HuH-7.5 (cell line): Measurements from ENCODE around the gene SPOUT1.
"Not testable (repeated sequence)": the region's sequence is repeated elsewhere in the genome, so short reads cannot be mapped to it uniquely, and the experiment has no call there.

ENCODE experiments used
- DNase-seq: peaks from one replicate; pipeline ENCODE4 v3.0.0; 2011; ENCODE audit warnings: low spot score

The SPOUT1 gene

DNA sequence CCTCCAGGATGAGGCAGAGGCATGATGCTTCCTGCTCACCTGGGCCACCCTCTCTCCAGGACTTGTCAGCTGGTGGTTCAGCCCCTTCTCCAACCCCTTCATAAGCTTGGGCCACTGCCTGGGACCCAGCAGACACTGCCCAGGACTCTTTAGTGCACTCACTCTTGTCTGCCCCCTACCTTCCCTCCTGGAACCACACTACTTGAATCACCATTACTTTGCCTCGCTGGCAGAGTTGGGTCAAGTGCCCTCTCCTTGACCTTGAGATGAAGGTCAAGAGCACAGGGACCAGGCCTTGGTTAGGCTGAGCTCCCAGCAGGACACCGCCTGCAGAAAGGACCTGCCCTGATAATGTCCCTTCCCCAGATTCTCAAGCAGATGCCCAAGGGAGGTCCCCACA is 19.8 kb downstream of the SPOUT1 start:
- DNase-seq, result no peak

DNA sequence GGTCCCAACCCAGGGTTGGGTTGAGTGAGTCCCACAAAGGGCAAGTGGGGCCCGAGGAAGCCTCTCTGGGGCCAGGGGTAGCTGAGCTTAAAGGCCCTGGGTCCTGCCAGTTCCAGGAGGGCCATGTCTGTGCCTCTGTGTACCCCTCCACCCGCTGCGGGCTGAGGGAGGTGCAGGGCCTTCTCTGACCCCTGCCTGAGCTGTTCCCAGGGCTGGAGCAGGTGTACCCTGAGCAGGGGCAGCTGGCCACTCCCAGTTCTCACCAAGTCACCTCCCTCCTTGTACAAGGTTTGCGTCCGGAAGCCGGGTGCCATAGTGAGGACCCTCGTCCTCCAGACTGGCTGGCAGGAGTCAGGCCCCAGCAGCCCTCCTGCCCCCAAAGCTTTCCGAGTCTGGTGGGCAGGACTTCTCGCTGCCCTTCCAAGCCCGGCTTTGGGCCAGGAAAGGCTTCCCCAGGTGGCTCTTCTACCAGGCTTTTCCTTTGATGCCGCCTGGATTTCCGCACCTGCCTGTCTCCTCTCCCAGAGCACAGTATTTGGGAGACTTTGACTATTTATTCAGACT is 20.5 kb downstream of the SPOUT1 start:
- DNase-seq, result no peak

DNA sequence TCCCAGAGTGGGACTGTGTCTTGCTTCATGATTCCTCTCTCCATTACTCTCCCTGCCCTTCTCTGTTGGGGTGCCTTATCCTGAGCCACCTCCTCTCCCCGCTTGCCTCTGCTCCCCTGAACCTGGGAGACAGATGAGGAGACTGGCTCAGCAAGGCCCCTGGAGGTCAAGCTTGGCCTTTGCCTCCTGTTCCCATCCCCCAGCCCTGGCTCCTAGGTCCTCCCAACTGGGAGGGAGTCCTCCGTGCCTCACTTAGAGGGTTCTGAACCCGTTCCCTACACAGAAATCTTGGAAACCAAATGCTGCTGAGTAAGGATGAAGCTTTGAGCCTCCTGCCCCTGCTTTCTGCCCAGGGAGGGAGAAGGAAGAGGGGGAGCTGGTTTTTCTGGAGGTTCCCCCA is 21.1 kb downstream of the SPOUT1 start:
- DNase-seq, result no peak

DNA sequence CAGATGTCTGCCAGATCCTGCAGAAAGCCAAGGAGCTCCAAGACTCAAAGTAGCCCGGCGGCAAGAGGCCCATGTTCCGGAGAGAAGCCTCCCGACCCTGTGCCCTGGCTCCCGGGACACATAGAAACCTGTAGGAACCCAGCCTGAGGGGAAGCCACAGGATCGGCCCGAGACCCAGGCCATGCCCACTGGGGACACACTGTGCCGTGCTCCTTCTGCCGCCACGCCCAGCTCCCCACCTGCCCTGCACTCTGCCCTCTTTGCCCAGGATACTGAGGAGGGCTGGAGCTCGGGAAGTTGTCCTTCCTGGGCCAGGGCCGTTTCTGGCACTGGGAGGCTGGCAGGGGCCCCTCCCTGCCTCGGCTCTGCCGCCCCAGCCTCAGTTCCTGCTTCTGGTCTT is 21.8 kb downstream of the SPOUT1 start:
- no peak for DNase-seq

DNA sequence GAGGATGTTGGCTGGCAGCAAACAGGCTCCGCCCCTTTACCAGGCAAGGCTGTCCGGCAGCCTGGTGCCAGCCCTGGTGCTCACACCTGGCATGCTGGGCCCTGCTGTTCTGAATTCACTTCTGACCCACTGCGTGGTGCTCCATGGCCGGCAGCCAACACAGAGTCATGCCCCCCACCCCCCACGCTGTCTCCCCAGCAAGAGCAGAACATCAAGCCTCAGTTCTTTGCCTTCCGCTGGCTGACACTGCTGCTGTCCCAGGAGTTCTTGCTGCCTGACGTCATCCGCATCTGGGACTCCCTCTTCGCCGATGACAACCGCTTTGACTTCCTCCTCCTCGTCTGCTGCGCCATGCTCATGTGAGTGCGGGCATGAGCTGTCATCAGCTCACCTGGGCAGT is 23.9 kb downstream of the SPOUT1 start:
- no peak for DNase-seq

DNA sequence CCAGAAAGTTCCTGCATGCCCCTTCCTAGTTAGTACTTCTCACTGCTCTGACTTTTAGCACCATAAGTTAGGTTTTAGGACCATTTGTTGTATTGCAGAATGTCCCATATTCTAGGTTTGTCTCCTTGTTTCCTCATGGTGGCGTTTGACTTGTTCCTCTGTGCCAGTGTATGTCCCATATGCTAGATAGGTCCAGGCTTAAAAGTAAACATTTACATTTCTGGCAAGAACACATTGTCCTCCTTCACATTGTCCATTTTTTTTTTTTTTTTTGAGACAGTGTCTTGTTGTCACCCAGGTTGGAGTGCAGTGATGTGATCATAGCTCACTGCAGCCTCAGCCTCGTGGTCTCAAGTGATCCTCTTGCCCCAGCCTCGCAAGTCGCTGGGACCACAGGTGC is 27.1 kb downstream of the SPOUT1 start:
- DNase-seq, result no peak

DNA sequence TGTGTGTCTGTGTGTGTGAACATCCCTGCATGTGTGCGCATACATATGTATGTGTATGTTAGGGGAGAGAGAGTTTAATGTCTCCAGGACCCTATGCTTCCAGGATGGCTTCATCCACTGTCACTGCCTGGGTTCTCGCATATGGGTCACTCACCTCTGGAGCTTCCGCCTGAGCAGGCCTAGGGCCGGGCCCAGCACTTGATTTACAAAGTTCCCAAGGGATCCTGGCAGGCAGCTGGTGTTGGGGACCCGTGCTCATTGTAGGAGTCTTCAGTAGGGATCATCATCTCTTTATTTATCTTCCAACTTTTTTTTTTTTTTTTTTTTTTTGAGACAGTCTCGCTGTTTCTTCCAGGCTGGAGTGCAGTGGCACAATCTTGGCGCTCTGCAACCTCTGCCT is 29.5 kb downstream of the SPOUT1 start:
- DNase-seq, result no peak

DNA sequence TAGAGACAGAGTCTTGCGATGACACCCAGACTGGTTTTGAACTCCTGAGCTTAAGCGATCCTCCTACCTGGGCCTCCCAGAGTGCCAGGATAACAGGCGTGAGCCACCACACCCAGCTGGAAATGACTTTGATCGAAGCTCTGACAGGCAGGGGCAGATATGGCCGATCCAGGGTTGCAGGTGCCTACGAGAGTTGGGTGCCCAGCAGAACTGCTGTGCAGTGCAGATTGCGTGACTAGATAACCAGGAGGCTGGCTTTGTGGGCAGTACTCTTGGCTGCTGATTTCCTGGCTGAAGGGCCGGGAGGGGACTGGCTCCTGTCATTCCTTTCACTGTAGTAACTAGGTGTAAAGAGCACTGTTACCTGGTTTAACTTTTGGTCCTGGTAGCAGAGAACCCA is 30.7 kb downstream of the SPOUT1 start:
- DNase-seq, result no peak

DNA sequence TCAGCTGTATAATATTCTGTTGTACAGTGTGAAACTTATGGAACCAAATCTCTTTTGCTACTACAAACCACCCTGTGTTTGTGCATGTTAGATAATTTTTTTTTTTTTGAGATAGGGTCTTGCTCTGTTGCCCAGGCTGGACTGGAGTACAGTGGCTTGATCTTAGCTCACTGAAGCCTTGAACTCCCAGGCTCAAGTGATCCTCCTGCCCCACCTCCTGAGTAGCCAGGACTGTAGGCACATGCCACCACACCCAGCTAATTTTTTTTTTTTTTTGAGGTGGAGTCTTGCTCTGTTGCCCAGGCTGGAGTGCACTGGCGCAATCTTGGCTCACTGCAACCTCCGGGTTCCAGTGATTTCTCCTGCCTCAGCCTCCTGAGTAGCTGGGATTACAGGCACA is 34.6 kb downstream of the SPOUT1 start:
- DNase-seq, result not testable (repeated sequence)

DNA sequence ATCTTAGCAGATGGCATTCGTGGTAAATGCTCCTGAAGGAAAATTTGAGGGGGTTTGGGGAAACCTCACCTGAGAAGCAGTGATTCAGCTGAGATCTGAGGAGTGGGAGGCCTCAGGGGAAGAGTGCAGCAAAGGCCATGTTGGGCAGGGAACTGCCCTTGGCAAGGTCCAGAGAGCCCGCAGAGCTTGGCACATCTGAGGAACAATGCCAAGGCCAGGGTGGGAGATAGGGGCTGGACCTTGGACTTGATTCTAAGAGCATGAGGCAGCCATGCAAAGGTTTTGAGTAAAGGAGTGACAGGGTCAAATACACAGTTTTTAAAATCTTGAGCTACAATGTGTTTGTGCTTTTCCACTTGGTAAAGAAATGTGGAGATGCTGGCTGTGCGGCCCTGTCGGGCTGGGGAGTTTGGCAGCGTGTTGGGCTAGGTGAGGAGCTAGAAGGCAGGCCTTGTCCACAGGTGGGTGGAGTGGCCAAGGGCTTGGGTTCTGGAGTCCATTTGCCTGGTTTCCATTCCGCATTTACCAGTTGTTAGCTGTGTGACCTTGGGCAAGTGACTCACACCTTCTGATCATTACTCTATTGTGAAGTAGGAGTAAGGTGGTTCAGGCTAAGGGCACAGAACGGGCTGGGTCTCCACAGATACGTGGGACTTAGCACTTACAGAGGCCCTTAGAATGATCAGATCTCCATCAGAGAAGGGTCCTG is 36.5 kb downstream of the SPOUT1 start:
- no peak for DNase-seq

DNA sequence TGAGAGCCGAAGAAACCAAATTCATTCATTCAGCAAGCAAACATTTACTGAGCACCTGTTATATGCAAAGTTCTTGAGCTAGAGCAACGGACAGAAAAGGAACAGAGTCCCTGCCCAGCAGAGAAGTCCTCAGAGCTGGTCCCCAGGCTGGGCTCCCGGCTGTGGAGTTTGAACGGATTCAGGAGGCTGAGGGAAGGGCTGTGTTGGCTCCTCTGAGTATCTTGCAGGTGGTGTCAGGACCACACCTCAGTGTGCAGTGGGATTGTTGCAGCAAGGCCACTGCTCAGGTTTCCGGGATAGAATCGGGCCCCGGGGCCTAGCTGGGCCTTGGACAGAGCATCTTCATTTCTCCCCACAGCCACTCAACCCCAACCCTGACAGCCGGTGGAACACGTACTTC is 37.5 kb downstream of the SPOUT1 start:
- DNase-seq, result no peak

DNA sequence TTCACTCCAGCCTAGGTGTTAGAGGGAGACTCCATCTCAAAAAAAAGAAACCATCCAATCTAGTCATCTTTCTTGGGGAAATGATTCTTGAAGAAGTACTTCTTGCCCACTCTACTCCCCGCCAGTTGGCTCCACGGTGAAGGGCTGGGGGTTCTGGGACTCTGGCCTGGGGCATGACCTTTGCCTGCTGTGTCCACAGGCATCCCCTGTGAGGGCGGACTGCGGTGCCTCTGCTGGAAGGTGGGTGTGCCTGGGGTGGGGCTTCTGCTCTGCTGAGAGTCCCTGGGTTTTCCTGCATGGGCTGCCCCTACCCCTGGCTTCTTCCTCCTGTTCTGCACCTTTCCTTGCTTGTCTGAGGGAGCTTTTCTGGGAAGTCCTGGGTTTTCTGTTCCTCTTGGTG is 39.1 kb downstream of the SPOUT1 start:
- no peak for DNase-seq

DNA sequence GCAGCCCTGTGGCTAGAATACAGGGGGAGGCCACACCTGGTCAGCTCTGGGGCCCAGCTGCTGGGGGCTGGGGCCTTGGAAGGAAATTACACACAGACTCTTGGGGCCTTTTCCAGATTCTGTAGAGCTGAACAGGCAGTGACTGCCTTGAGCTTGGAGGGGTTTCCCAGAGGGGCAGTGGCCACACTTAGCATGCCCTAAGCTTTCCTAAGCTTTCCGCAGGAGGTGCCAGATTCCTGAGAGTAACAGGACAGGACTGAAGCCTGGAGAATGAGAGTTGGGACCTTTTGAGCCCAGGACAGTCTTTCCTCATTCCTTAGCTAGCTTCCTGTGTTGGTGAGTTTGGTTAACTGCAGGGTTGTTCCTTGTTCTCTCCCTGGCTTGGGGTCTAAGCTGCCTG is 41.1 kb downstream of the SPOUT1 start:
- no peak for DNase-seq

DNA sequence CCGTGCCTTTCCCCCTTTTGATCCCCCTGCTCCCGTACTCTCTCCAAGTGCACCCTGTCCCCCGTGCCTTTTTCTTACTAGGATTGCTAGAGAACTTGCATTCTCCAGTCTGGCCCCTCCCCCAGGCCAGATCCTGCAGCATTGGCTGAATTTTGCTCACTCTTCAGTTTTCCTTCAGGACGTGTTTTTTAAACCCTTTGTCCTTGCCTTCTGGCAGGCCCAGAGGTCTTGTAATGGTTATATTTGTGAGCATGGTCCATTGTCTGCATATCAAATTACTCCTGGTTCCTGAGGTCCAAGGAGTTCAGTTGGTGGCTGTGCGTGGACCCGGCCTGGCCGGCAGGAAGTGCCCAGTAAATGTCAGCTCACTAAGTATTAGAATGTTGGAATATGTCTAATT is 41.9 kb downstream of the SPOUT1 start:
- no peak for DNase-seq

DNA sequence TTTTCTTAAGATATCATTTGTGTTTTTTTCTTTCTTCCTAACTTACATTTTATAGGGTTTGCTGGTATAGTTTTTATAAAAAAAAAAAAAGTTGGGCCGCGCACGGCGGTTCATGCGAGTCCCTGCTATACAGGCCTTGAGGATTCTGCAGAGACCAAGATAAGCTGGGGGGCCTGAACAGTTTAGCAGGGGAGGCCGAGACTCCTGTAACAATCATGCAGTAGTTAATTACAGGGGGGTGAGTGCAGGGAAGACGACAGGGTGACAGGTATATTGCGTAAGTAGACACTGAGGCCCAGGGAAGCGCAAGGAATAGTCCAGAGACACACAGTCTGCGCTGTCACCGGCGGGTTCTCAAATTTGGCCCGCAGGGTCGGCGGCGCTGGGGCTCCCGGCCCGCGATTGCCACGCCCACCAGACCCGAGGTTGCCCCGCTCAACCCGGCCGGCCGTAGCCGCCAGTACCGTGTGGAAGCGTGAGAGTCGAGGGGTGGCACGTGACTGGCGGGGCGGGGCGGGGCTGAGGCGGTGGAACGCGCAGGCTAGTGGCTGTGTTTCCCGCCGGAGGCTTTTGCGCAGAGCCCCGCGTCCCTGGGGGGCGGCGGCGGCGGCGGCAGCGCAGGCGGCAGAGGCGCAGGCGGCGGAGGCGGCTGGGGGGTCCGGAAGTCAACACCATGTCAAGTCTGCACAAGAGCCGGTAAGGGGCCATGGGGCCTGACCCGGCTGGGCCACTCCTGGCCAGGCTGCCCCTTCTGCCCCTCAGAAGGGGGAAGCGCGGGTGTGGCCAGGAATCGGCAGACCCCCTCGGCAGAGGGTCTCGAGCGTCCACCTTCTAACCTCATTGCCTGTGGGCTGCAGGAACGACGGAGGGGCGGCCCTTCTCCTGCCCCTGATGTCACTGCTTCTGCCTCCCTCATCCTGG is 42.7 kb downstream of the SPOUT1 start, which contains the start of gene TBC1D13:
TSS of gene TBC1D13 (plus strand) at position 573 of the 921 bp plus-strand sequence. CDS start at position 674, 101 bp downstream.
- peak; percentile 94 for DNase-seq

DNA sequence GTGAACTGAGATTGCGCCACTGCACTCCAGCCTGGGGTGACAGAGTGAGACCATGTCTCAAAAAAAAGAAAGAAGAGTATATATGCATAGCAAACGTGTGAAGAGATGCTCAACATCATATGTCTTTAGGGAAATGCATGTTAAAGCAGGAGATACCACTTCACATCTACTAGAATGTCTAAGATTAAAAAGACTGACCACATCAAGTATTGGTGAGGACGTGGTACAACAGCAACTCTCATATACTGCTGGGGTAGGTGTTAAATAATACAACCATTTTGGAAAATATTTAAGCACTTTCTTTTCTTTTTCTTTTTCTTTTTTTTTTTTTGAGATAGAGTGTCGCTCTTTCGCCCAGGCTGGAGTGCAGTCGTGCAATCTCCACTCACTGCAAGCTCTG is 44.2 kb downstream of the SPOUT1 start:
- no peak for DNase-seq

DNA sequence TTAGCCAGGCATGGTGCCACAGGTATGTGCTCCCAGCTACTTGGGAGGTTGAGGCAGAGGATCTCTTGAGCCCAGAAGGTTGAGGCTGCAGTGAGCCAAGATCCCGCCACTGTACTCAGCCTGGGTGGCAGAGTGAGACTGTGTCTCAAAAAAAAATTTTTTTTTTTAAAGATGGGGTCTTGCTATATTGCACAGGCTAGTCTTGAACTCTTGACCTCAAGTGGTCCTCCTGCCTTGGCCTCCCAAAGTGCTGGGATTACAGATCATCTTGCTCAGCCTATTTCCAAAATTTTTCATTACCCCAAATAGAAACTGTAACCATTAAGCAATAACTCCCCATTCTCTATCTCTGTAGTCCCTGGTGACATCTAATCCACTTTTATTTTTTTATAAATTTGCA is 46.9 kb downstream of the SPOUT1 start:
- DNase-seq, result no peak

DNA sequence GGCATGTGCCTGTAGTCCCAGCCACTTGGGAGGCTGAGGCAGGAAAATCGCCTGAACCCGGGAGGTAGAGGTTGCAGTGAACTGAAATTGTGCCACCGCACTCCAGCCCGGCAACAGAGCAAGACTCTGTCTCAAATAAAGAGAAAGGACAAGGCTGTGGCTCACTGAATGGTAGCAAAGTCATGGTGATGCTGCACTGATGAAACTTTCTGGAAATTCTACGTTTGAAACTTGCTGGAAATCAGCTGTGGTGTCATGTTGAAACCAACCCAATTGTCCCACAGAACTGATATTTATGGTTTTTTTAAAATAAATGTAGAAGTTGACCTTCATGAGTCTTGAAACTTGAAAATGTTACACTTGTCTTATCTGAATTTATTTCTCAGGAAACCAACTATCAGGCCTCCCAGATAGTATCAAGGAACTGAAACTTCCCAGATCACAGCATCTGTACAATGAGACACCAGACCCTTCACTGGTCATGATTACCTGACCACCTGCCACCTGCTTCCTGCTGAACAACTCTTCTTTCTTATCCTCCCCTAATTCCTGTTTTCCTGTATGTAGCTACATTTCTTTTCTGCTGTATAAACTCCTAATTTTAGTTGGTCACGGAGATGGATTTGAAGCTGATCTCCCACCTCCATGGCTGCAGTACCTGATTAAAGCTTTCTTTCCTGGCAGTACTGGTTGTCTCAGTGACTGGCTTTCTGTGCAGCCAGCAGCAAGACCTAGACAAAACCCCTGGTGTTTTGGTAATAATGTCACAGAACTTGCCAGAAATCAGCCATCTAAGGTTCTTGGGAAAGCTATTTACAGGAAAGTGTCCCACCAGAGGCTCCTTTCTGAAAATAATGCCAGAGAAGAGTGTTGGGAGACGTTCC is 48.2 kb downstream of the SPOUT1 start:
- no peak for DNase-seq

DNA sequence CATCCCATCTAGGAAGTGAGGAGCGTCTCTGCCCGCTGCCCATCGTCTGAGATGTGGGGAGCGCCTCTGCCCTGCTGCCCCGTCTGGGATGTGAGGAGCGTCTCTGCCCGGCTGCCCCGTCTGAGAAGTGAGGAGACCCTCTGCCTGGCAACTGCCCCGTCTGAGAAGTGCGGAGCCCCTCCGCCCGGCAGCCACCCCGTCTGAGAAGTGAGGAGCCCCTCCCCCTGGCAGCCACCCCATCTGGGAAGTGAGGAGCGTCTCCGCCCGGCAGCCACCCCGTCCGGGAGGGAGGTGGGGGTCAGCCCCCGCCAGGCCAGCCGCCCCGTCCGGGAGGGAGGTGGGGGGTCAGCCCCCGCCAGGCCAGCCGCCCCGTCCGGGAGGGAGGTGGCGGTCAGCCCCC is 49.5 kb downstream of the SPOUT1 start:
- DNase-seq, result not testable (repeated sequence)

DNA sequence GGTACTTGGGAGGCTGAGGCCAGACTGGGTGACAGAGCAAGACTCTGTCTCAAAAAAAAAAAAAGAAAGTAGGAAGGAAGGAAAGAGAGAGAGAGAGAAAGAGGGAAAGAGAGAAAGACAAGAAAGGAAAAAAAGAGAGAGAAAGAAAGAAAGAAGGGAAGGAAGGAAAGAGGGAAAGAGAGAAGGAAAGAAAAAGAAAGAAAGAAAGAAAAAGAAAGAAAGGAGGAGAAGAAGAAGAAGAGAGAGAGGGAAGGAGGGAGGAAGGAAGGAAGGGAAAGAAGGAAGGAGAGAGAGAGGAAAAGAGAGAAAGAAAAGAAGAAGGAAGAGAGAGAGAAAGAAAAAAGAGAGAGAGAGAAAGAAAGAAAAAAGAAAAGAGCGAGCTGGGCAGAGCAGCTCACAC is 54.8 kb downstream of the SPOUT1 start:
- no peak for DNase-seq

DNA sequence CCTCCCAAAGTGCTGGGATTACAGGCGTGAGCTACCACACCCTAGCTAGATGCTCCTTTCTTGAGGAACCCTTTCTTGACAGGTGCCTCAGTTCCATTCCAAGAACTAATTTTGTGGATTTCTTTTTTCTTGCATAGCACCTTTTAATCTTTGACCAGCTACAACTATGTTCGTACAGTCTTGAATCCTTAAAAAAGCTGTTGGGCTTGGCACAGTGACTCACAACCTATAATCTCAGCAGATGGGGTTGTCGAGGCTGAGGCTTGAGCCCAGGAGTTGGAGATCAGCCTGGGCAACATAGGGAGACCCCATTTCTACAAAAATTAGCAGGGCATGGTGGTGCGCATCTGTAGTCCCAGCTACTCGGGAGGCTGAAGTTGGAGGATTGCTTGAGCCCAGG is 56.5 kb downstream of the SPOUT1 start:
- no peak for DNase-seq
